ENCODE results near the gene RPL36. TPM values are rescaled to one million over a fixed set of nuclear protein-coding genes. Genes with fewer than 3 reads are reported as not detected.

Gene RPL36
- total and polyA plus RNA-seq, 2 of the 8 experiments (the other 6 are each of a cell fraction or from before 2014, with no cell fraction given), result 951 to 1,075 TPM

DNA sequence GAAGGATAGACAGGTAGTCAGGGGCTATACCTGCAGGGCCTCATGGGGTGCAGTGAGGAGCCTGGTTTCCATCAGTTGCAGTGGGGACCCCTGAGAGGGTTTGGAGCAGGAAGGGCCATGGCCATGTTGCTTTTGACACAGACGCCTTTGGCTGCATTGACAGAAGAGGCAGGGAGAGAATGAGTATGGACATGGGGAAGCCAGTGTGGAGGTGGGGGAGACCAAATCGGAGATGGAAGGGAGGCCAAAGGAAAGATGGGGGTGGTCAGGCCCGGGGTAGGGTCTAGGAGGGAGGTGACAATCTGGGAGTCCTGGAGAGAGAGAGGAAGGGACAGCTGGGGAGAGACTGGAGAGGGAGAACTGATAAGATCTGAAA is 8.0 kb upstream of the RPL36 start (continued):
- TF ChIP-seq SP4 (IDR thresholded peaks at IDR 0.05; ENCODE audit: low read length), result no peak
- no peak for TF ChIP-seq SUZ12 (IDR thresholded peaks at IDR 0.05; ENCODE audit: low read length)
- TF ChIP-seq POLR2A (IDR thresholded peaks at IDR 0.05; ENCODE audit: control extremely low read depth in 1 of 2, low read depth in 2 of 2, low read length in 2 of 2), result no peak
- TF ChIP-seq EP300 (IDR thresholded peaks at IDR 0.05; ENCODE audit: borderline replicate concordance in 1 of 2, low read depth in 2 of 2, low read length in 2 of 2), result no peak
- TF ChIP-seq GTF2F1 (IDR thresholded peaks at IDR 0.05; ENCODE audit: borderline replicate concordance, low read depth, low read length), result no peak
